SU-DHL-6 (cell line): ENCODE data around the gene CTNNAL1.

Experiments
- H2AFZ ChIP-seq: fragments of 200-600 bp; sonication (generic); 2 replicates; pipeline ENCODE4 v1.6.1; 2014; ENCODE audit warnings: low read depth, mild to moderate bottlenecking, moderate library complexity, mixed read lengths, antibody characterized with exemption, low read length; ENCODE audit not compliant: severe bottlenecking
- H3F3A ChIP-seq: fragments of 200-600 bp; shearing (Covaris generic); 2 replicates; pipeline ENCODE4 v1.6.0; 2016; ENCODE audit warnings: antibody characterized with exemption, mild to moderate bottlenecking; ENCODE audit not compliant: insufficient read depth
- H3K27ac ChIP-seq: fragments of 200-600 bp; sonication (generic); 2 replicates; pipeline ENCODE4 v1.5.1; 2016; ENCODE audit warnings: low read depth, mild to moderate bottlenecking, low read length, moderate library complexity, mixed read lengths
- H3K27me3 ChIP-seq: fragments of 200-600 bp; sonication (generic), shearing (Covaris generic); 2 replicates; pipeline ENCODE4 v1.6.0; 2014; ENCODE audit warnings: mild to moderate bottlenecking, low read length
- H3K36me3 ChIP-seq: fragments of 200-600 bp; sonication (generic); 2 replicates; pipeline ENCODE4 v1.6.1; 2014; ENCODE audit warnings: mild to moderate bottlenecking, low read length, mixed read lengths
- H3K4me2 ChIP-seq: fragments of 300-600, 200-600 bp; shearing (Covaris generic), sonication (generic); 2 replicates; pipeline ENCODE4 v1.6.0; 2014; ENCODE audit warnings: low read length, low read depth, mild to moderate bottlenecking; ENCODE audit not compliant: poor library complexity, severe bottlenecking
- H3K4me3 ChIP-seq: fragments of 200-600 bp; sonication (generic); 2 replicates; pipeline ENCODE4 v1.5.1; 2014; ENCODE audit warnings: antibody characterized with exemption, low read length, mild to moderate bottlenecking, mixed read lengths; ENCODE audit not compliant: insufficient read depth, poor library complexity, severe bottlenecking
- H3K79me2 ChIP-seq: fragments of 200-600 bp; sonication (generic); 2 replicates; pipeline ENCODE4 v1.6.1; 2014; ENCODE audit warnings: mild to moderate bottlenecking, low read length, moderate library complexity; ENCODE audit not compliant: insufficient read depth
- H3K9ac ChIP-seq: fragments of 200-600 bp; sonication (generic); 2 replicates; pipeline ENCODE4 v1.7.0; 2014; ENCODE audit warnings: mild to moderate bottlenecking, low read length
- H3K9me2 ChIP-seq: fragments of 200-600 bp; sonication (generic); replicated peaks from 2 replicates; pipeline ENCODE4 v1.6.1; 2014; ENCODE audit warnings: low read length; ENCODE audit not compliant: insufficient read depth
- H3K9me3 ChIP-seq: fragments of 200-600 bp; sonication (generic); 2 replicates; pipeline ENCODE4 v1.6.1; 2014; ENCODE audit warnings: low read length, mixed read lengths; ENCODE audit not compliant: insufficient read depth
- H4K20me1 ChIP-seq: fragments of 200-600 bp; sonication (generic); 2 replicates; pipeline ENCODE4 v1.6.1; 2014; ENCODE audit warnings: low read depth, mild to moderate bottlenecking, antibody characterized with exemption, low read length, moderate library complexity, mixed read lengths
- EZH2phosphoT487 ChIP-seq: fragments of 200-600 bp; sonication (generic), shearing (Covaris generic); conservative IDR thresholded peaks from 2 replicates; pipeline ENCODE4 v1.6.1; 2018; ENCODE audit warnings: mild to moderate bottlenecking, antibody characterized with exemption, low read length, moderate library complexity, mixed read lengths
- TF ChIP-seq, protein P1 (sequence below): fragments of 200-600 bp; sonication (generic); IDR thresholded peaks from one replicate; pipeline ENCODE4 v1.5.1; 2017; ENCODE audit warnings: antibody characterized with exemption, mild to moderate bottlenecking, low read length, moderate library complexity; ENCODE audit not compliant: insufficient read depth, poor library complexity, severe bottlenecking

The CTNNAL1 gene

DNA sequence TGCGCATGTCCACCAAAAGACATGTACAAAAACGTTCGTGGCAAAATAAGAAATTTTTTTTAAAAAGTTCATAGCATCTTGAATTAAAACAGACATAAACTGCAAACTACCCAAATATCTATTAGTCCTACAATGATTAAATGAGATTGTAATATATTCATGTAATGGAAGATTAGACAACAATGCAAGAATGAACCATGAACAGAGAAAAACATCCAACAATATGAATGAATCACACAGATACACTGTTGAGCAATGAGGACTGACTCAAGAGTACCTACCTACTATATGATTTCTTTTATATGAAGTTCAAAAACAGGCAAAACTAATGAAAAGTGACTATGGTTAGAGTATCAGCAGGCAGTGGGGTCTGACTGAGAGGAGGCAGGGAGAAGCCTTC, 17.9 kb upstream of the CTNNAL1 start:
- H4K20me1 ChIP-seq, result no peaks in the 10 kb centered on the region
- H3K27me3 ChIP-seq, result no peaks in the 10 kb centered on the region
- H3K4me3 ChIP-seq, result no peak overlapping the region
- H2AFZ ChIP-seq, result no peak overlapping the region
- H3K9me2 ChIP-seq, result no peaks in the 10 kb centered on the region
- H3K36me3 ChIP-seq, result peaks cover 23% of the 10 kb centered on the region; the same call in 1 of the 2 replicates
- no peak overlapping the region for H3K9ac ChIP-seq
- H3K27ac ChIP-seq, result no peak overlapping the region
- H3K9me3 ChIP-seq, result no peaks in the 10 kb centered on the region
- no peaks in the 10 kb centered on the region; the same call in 1 of the 2 replicates for H3K79me2 ChIP-seq
- H3K4me2 ChIP-seq, result no peak overlapping the region
- TF ChIP-seq EZH2phosphoT487, result no peak
- TF ChIP-seq, protein P1, sequence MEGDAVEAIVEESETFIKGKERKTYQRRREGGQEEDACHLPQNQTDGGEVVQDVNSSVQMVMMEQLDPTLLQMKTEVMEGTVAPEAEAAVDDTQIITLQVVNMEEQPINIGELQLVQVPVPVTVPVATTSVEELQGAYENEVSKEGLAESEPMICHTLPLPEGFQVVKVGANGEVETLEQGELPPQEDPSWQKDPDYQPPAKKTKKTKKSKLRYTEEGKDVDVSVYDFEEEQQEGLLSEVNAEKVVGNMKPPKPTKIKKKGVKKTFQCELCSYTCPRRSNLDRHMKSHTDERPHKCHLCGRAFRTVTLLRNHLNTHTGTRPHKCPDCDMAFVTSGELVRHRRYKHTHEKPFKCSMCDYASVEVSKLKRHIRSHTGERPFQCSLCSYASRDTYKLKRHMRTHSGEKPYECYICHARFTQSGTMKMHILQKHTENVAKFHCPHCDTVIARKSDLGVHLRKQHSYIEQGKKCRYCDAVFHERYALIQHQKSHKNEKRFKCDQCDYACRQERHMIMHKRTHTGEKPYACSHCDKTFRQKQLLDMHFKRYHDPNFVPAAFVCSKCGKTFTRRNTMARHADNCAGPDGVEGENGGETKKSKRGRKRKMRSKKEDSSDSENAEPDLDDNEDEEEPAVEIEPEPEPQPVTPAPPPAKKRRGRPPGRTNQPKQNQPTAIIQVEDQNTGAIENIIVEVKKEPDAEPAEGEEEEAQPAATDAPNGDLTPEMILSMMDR, result no peak
- H3F3A ChIP-seq, result no peaks in the 10 kb centered on the region

DNA sequence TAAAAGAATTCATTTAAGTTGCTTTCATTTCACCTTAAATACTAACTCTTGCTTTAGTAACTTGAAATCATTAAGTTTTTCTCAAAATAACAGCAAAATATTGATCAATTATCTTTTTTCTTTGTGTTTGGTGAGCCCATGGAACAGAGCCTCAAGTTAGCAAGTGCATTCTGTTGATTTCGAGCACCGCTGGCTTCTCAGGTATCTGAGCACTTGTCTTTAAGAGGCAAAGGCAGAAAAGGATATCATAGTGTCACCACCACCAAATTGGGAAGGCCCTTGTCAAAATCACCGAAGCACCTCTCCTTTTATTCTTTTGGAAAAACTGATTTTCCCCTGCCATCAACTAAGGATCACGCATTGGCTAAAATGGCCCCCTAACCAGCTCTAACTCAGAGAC, 17.1 kb upstream of the CTNNAL1 start:
- Histone ChIP-seq H3K9ac (no peak overlapping the region), H3K4me3 (no peak overlapping the region), H3K36me3 (peaks cover 17% of the 10 kb centered on the region; the same call in 1 of the 2 replicates), H3F3A (no peaks in the 10 kb centered on the region), H3K9me3 (no peaks in the 10 kb centered on the region), H3K9me2 (no peaks in the 10 kb centered on the region), H3K4me2 (no peak overlapping the region), H3K27ac (no peak overlapping the region), H3K79me2 (no peaks in the 10 kb centered on the region; the same call in 1 of the 2 replicates), H3K27me3 (no peaks in the 10 kb centered on the region), H4K20me1 (no peaks in the 10 kb centered on the region), H2AFZ (no peak overlapping the region)
- TF ChIP-seq, protein P1, result no peak
- TF ChIP-seq EZH2phosphoT487, result no peak

DNA sequence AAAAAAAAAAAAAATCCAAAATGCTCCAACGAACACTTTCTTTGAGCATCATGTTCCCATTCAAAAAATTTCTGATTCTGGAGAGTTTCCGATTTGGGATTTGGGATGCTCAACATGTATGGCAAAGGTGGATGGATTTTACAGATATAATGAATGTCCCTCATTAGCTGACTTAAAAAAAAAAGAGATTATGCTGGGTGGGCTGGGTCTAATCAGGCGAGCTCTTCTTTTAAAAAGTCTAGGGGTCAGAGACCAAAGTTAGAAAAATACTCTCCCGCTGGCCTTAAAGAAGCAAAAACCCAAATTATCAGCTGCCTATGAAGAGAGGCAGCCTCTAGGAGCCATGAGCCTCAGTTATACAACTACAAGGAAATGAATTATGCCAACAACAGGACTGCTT, 15.2 kb upstream of the CTNNAL1 start:
- no peaks in the 10 kb centered on the region for H3K9me2 ChIP-seq
- H3K4me3 ChIP-seq, result no peak overlapping the region
- no peak overlapping the region for H3K27ac ChIP-seq
- TF ChIP-seq, protein P1, result no peak
- TF ChIP-seq EZH2phosphoT487, result no peak
- H4K20me1 ChIP-seq, result no peaks in the 10 kb centered on the region
- H3K27me3 ChIP-seq, result no peaks in the 10 kb centered on the region
- H3K4me2 ChIP-seq, result no peak overlapping the region
- peaks cover 13% of the 10 kb centered on the region; the same call in 1 of the 2 replicates for H3K36me3 ChIP-seq
- no peaks in the 10 kb centered on the region for H3F3A ChIP-seq
- H3K9ac ChIP-seq, result no peak overlapping the region
- no peaks in the 10 kb centered on the region; the same call in 1 of the 2 replicates for H3K79me2 ChIP-seq
- H3K9me3 ChIP-seq, result no peaks in the 10 kb centered on the region
- no peak overlapping the region for H2AFZ ChIP-seq
